Stimulated activated CD4-positive, alpha-beta T cell treated with anti-CD3 and anti-CD28 coated beads, Interleukin-12 subunit alpha, Interleukin-12 subunit beta, amount 100 ng/mL, for 24 hours (primary cell): ENCODE results near the gene TUBGCP3.

Source experiments
- DNase-seq, 2 experiments: peaks; one replicate each; pipeline ENCODE4 v3.0.0-alpha.2; 2020; ENCODE audit warnings: low read depth in 2 of 2

Gene TUBGCP3

GRCh38 chr13:112616586-112617362, 28.8 kb upstream of the TUBGCP3 start:
- DNase-seq = no peak

- DNase-seq = no peak
Observed at GRCh38 chr13:112615391-112615790, 27.4 kb upstream of the TUBGCP3 start.

GRCh38 chr13:112614835-112615234, 26.9 kb upstream of the TUBGCP3 start:
- DNase-seq = no peak

GRCh38 chr13:112608212-112608611, 20.3 kb upstream of the TUBGCP3 start:
- no peak for DNase-seq

- peak; percentile 74 to 93 for DNase-seq
Observed at GRCh38 chr13:112606109-112607001, 18.4 kb upstream of the TUBGCP3 start.

GRCh38 chr13:112605531-112605990, 17.6 kb upstream of the TUBGCP3 start:
- no peak for DNase-seq

- DNase-seq = no peak
Observed at GRCh38 chr13:112603641-112604225, 15.8 kb upstream of the TUBGCP3 start.

- DNase-seq = no peak
Observed at GRCh38 chr13:112602189-112602588, 14.2 kb upstream of the TUBGCP3 start.

GRCh38 chr13:112601371-112601770, 13.4 kb upstream of the TUBGCP3 start:
- no peak for DNase-seq

- DNase-seq = no peak
Observed at GRCh38 chr13:112596235-112596634, 8.3 kb upstream of the TUBGCP3 start.

GRCh38 chr13:112592647-112593046, 4.7 kb upstream of the TUBGCP3 start:
- no peak for DNase-seq

GRCh38 chr13:112592181-112592580, 4.2 kb upstream of the TUBGCP3 start:
- no peak for DNase-seq

GRCh38 chr13:112588490-112589297, 741 bp upstream of the TUBGCP3 start:
- no peak for DNase-seq

- DNase-seq = peak; percentile 51 to 72
Observed at GRCh38 chr13:112587212-112587763, 665 bp downstream of the TUBGCP3 start.

- no peak for DNase-seq
Observed at GRCh38 chr13:112586334-112586960, 1.5 kb downstream of the TUBGCP3 start.

GRCh38 chr13:112583592-112584277, 4.2 kb downstream of the TUBGCP3 start:
- DNase-seq = no peak

GRCh38 chr13:112582263-112582662, 5.7 kb downstream of the TUBGCP3 start:
- no peak for DNase-seq

GRCh38 chr13:112580912-112581311, 7.0 kb downstream of the TUBGCP3 start:
- no peak for DNase-seq

- DNase-seq = no peak
Observed at GRCh38 chr13:112580211-112580610, 7.7 kb downstream of the TUBGCP3 start.

GRCh38 chr13:112579310-112579843, 8.6 kb downstream of the TUBGCP3 start:
- no peak for DNase-seq
